GM12874 (cell line): ENCODE data around the gene SUSD6.

Source experiments
- TF ChIP-seq, protein P1 (sequence below): IDR thresholded peaks from 2 replicates; pipeline ENCODE4 v1.5.1; 2011; ENCODE audit warnings: low read depth, mild to moderate bottlenecking, control low read depth, low read length, moderate library complexity; ENCODE audit not compliant: insufficient read depth

SUSD6 gene

DNA sequence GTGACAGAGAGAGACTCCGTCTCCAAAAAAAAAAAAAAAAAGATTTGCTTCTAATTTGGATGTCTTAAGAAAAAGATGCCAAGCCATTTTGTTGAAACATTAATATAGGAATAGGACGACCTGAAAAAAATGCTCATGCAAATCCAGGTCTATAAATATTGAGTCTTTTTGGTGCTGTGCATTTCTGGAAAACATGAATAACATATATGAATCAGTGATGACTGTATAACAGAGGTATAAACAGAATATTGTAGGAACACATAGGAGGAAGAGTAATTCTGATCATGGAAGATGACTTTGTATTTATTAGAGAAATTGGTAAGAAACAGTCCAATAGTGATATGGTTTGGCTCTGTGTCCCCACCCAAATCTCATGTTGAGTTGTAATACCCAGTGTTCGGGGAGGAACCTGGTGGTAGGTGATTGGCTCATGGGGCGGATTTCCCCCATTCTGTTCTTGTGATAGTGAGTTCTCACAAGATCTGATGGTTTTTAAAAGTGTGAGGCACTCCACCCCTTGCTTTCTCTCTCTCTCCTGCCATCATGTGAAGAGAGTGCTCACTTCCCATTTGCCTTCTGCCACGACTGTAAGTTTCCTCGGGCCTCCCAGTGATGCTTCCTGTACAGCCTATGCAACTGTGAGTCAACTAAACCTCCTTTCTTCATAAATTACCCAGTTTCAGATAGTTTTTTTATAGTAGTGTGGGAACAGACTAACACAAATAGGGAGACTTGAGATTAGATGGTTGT, 152.5 kb downstream of the SUSD6 start:
- TF ChIP-seq, protein P1, sequence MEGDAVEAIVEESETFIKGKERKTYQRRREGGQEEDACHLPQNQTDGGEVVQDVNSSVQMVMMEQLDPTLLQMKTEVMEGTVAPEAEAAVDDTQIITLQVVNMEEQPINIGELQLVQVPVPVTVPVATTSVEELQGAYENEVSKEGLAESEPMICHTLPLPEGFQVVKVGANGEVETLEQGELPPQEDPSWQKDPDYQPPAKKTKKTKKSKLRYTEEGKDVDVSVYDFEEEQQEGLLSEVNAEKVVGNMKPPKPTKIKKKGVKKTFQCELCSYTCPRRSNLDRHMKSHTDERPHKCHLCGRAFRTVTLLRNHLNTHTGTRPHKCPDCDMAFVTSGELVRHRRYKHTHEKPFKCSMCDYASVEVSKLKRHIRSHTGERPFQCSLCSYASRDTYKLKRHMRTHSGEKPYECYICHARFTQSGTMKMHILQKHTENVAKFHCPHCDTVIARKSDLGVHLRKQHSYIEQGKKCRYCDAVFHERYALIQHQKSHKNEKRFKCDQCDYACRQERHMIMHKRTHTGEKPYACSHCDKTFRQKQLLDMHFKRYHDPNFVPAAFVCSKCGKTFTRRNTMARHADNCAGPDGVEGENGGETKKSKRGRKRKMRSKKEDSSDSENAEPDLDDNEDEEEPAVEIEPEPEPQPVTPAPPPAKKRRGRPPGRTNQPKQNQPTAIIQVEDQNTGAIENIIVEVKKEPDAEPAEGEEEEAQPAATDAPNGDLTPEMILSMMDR, result no peak
